ENCODE data around the gene ZFPM1.

- no peak for TF ChIP-seq POLR2A (IDR thresholded peaks at IDR 0.05)
- no peak for TF ChIP-seq POLR2AphosphoS5 (IDR thresholded peaks at IDR 0.05)
- TF ChIP-seq CTCF (IDR thresholded peaks at IDR 0.05 in 8 of 11, conservative IDR thresholded peaks at IDR 0.05 in 3 of 11) = no peak
Measured at GRCh38 chr16:88521674-88522073, 68.6 kb downstream of the ZFPM1 start.
